PC-3 (cell line): ENCODE results near the gene GABRG3. TPM values are rescaled to one million over a fixed set of nuclear protein-coding genes. Genes with fewer than 3 reads are reported as not detected.

ENCODE experiments used
- ATAC-seq: fragments of 200-7000 bp; cut with Tn5 transposase; 2 replicates; pipeline ENCODE4 v1.9.1; 2020; ENCODE audit warnings: mild to moderate bottlenecking, moderate library complexity
- BruUV-seq: library from RNA; stranded (reverse); fragments of 400-500 nt; replicated peaks from 2 replicates; lab custom pipeline; 2021; lab: Mats Ljungman, UMichigan
- CTCF ChIA-PET: fragments of 300-600 bp; sonication (Branson Sonifier 250); formaldehyde crosslinking; loops from one replicate; lab custom pipeline; 2022; ENCODE audit warnings: antibody characterized with exemption; lab: Charles Lee
- POLR2A ChIA-PET: fragments of 300-600 bp; sonication (Branson Sonifier 250); formaldehyde crosslinking; loops from one replicate; lab custom pipeline; 2022; ENCODE audit warnings: antibody characterized with exemption; ENCODE audit not compliant: unreplicated experiment; lab: Charles Lee
- DNase-seq: peaks from one replicate; pipeline ENCODE4 v3.0.0-alpha.2; 2015
- H2AFZ ChIP-seq: fragments of 300-600 bp; sonication (generic); 2 replicates; pipeline ENCODE4 v1.6.0; 2016; ENCODE audit warnings: antibody characterized with exemption, low read length
- H3F3A ChIP-seq: fragments of 300-600 bp; sonication (generic); one replicate; pipeline ENCODE4 v1.6.0; 2017; ENCODE audit warnings: antibody characterized with exemption, low read length, control low read depth, mild to moderate bottlenecking; ENCODE audit not compliant: unreplicated experiment
- H3K27ac ChIP-seq: fragments of 300-600 bp; sonication (generic); 2 replicates; pipeline ENCODE4 v1.5.1; 2016; ENCODE audit warnings: mild to moderate bottlenecking, low read length
- H3K27me3 ChIP-seq: fragments of 300-600 bp; sonication (generic); 2 replicates; pipeline ENCODE4 v1.6.1; 2016; ENCODE audit warnings: low read length, mixed read lengths
- H3K36me3 ChIP-seq: fragments of 300-600 bp; sonication (generic); 2 replicates; pipeline ENCODE4 v1.6.1; 2016; ENCODE audit warnings: low read depth, mixed run types, low read length, mixed read lengths
- H3K4me1 ChIP-seq: fragments of 300-600 bp; sonication (generic); 2 replicates; pipeline ENCODE4 v1.5.1; 2016; ENCODE audit warnings: low read length; ENCODE audit not compliant: insufficient read depth
- H3K4me2 ChIP-seq: fragments of 300-600 bp; sonication (generic); 2 replicates; pipeline ENCODE4 v1.6.0; 2016; ENCODE audit warnings: low read length
- H3K4me3 ChIP-seq: fragments of 300-600 bp; sonication (generic); 2 replicates; pipeline ENCODE4 v1.5.1; 2016; ENCODE audit warnings: mild to moderate bottlenecking, low read length, mixed read lengths
- H3K79me2 ChIP-seq: fragments of 300-600 bp; sonication (generic); 2 replicates; pipeline ENCODE4 v1.6.1; 2017; ENCODE audit warnings: low read length, mixed read lengths
- H3K9ac ChIP-seq: fragments of 300-600 bp; sonication (generic); 2 replicates; pipeline ENCODE4 v1.6.0; 2016; ENCODE audit warnings: mild to moderate bottlenecking, low read length
- H3K9me2 ChIP-seq: fragments of 300-600 bp; sonication (generic); replicated peaks from 2 replicates; pipeline ENCODE4 v1.6.1; 2016; ENCODE audit warnings: mixed run types, low read length, mixed read lengths
- H3K9me3 ChIP-seq: fragments of 300-600 bp; sonication (generic); 2 replicates; pipeline ENCODE4 v1.6.1; 2016; ENCODE audit warnings: low read length, mixed read lengths
- H4K20me1 ChIP-seq: fragments of 300-600 bp; sonication (generic); 2 replicates; pipeline ENCODE4 v1.6.1; 2016; ENCODE audit warnings: low read length, mixed read lengths
- EZH2 ChIP-seq: fragments of 300-600 bp; sonication (generic); IDR thresholded peaks from one replicate; pipeline ENCODE4 v1.6.1; 2017; ENCODE audit warnings: antibody characterized with exemption, mild to moderate bottlenecking, low read length; ENCODE audit not compliant: unreplicated experiment
- EZH2phosphoT487 ChIP-seq: fragments of 300-600 bp; sonication (generic); IDR thresholded peaks from 2 replicates; pipeline ENCODE4 v1.6.1; 2018; ENCODE audit warnings: mild to moderate bottlenecking, antibody characterized with exemption, low read length, borderline replicate concordance
- intact Hi-C: fragments of 100-400 bp; cut with micrococcal nuclease; formaldehyde crosslinking; loops from 2 replicates; pipeline ENCODE4 v1.9.0; 2023
- total RNA-seq: library from RNA; depleted of rRNA; stranded (reverse); fragments of >200 nt; gene quantifications from 2 replicates; pipeline ENCODE4 v1.2.3, GENCODE V29; 2014
- TF ChIP-seq, protein P1 (sequence below): fragments of 300-600 bp; sonication (generic); conservative IDR thresholded peaks from 2 replicates; pipeline ENCODE4 v1.5.1; 2017; ENCODE audit warnings: antibody characterized with exemption, low read depth, mild to moderate bottlenecking, low read length

The GABRG3 gene
- total RNA-seq, 1 experiment from 2014 or later: 0.11 TPM

DNA sequence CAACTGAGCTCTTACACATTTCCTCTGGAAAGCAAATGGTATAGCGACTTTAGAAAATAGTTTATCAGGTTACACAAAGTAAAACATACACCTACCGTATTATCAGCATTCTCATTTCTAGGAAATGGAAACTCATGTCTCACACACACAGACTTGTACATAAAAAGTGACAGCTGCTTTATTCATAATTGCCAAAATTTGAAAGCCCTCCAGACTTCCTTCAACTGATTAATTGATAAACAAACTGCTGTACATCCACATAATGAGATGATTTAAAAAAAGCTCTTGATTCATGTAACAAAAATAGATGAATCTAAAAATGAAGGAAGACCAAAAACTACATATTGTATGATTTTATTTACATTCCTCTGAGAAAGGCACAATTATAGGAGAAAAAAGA lies 425.5 kb downstream of the GABRG3 start:
- Histone ChIP-seq H4K20me1 (no peaks in the 10 kb centered on the region), H3K4me2 (no peak overlapping the region), H3K4me3 (no peak overlapping the region), H3K36me3 (no peaks in the 10 kb centered on the region), H3K9me3 (0 out of 2 replicates have a peak, but pooled peaks cover 12% of the 10 kb centered on the region), H3K79me2 (no peaks in the 10 kb centered on the region), H3K9ac (no peak overlapping the region), H3K27me3 (no peaks in the 10 kb centered on the region), H3K4me1 (no peaks in the 10 kb centered on the region), H2AFZ (no peak overlapping the region), H3K9me2 (no peaks in the 10 kb centered on the region), H3F3A (no peaks in the 10 kb centered on the region), H3K27ac (no peak overlapping the region)
- ChIA-PET CTCF (no interaction called here), POLR2A (no interaction called here)
- TF ChIP-seq EZH2 (no peak), EZH2phosphoT487 (no peak)
- TF ChIP-seq, protein P1, sequence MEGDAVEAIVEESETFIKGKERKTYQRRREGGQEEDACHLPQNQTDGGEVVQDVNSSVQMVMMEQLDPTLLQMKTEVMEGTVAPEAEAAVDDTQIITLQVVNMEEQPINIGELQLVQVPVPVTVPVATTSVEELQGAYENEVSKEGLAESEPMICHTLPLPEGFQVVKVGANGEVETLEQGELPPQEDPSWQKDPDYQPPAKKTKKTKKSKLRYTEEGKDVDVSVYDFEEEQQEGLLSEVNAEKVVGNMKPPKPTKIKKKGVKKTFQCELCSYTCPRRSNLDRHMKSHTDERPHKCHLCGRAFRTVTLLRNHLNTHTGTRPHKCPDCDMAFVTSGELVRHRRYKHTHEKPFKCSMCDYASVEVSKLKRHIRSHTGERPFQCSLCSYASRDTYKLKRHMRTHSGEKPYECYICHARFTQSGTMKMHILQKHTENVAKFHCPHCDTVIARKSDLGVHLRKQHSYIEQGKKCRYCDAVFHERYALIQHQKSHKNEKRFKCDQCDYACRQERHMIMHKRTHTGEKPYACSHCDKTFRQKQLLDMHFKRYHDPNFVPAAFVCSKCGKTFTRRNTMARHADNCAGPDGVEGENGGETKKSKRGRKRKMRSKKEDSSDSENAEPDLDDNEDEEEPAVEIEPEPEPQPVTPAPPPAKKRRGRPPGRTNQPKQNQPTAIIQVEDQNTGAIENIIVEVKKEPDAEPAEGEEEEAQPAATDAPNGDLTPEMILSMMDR: no peak
- intact Hi-C loops: no loop called here
- no TSS peak for BruUV-seq
- ATAC-seq (no peak), DNase-seq (no peak)

GRCh38 chr15:27396996-27397395 lies 426.0 kb downstream of the GABRG3 start:
- Histone ChIP-seq H3K9me3 (0 out of 2 replicates have a peak, but pooled peaks cover 15% of the 10 kb centered on the region), H3K27ac (no peak overlapping the region), H3K9me2 (no peaks in the 10 kb centered on the region), H3K4me2 (no peak overlapping the region), H3K79me2 (no peaks in the 10 kb centered on the region), H3K27me3 (no peaks in the 10 kb centered on the region), H3K36me3 (no peaks in the 10 kb centered on the region), H3K4me3 (no peak overlapping the region), H2AFZ (no peak overlapping the region), H3K9ac (no peak overlapping the region), H3K4me1 (no peaks in the 10 kb centered on the region), H3F3A (no peaks in the 10 kb centered on the region), H4K20me1 (no peaks in the 10 kb centered on the region)
- ChIA-PET CTCF (no interaction called here), POLR2A (no interaction called here)
- no peak for ATAC-seq
- intact Hi-C loops: no loop called here
- no TSS peak for BruUV-seq
- DNase-seq: no peak
- TF ChIP-seq EZH2 (no peak), EZH2phosphoT487 (no peak)
- TF ChIP-seq, protein P1: no peak

DNA sequence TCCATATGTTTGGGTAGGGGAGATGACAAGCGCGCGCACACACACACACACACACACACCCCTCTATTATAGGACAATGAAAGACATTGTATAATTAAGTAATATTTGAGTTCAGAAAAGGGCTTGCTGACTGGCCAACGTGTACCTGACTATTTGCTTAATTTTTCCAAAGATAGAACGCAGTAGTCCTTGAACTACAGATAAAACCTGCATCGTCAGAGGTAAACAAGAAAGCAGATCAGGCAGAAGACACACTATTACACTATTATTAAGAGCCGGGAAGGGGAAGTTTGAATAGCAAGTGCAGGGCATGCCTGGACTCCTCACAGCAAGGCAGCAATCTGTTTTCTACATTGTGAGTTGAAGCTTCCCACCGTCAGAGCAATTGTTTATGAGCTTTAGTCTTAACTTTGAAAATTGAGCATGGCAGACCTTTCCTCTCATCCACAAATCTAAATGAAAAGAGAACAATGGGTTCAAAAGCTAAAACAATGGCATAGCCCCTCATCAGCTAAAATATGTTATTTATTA lies 427.7 kb downstream of the GABRG3 start:
- ChIA-PET CTCF (no interaction called here), POLR2A (no interaction called here)
- Histone ChIP-seq H3K4me3 (no peak overlapping the region), H3K4me1 (no peaks in the 10 kb centered on the region), H3K36me3 (no peaks in the 10 kb centered on the region), H3K79me2 (no peaks in the 10 kb centered on the region), H4K20me1 (no peaks in the 10 kb centered on the region), H3K9ac (no peak overlapping the region), H2AFZ (no peak overlapping the region), H3K27ac (no peak overlapping the region), H3K4me2 (no peak overlapping the region), H3F3A (no peaks in the 10 kb centered on the region), H3K27me3 (no peaks in the 10 kb centered on the region), H3K9me3 (0 out of 2 replicates have a peak, but pooled peaks cover 15% of the 10 kb centered on the region), H3K9me2 (no peaks in the 10 kb centered on the region)
- DNase-seq (no peak), ATAC-seq (no peak)
- no TSS peak for BruUV-seq
- TF ChIP-seq EZH2: no peak
- TF ChIP-seq EZH2phosphoT487: no peak
- TF ChIP-seq, protein P1: no peak
- intact Hi-C loops: no loop called here
